Activated T-cell treated with anti-CD3 and anti-CD28 coated beads for 48 hours (primary cell): Measurements from ENCODE around the gene RGS3.
"Not testable (repeated sequence)": the region's sequence is repeated elsewhere in the genome, so short reads cannot be mapped to it uniquely, and the experiment has no call there.

Experiments
- DNase-seq: peaks from one replicate; pipeline ENCODE4 v3.0.0-alpha.2; 2020; ENCODE audit warnings: low read depth

Gene RGS3

DNA sequence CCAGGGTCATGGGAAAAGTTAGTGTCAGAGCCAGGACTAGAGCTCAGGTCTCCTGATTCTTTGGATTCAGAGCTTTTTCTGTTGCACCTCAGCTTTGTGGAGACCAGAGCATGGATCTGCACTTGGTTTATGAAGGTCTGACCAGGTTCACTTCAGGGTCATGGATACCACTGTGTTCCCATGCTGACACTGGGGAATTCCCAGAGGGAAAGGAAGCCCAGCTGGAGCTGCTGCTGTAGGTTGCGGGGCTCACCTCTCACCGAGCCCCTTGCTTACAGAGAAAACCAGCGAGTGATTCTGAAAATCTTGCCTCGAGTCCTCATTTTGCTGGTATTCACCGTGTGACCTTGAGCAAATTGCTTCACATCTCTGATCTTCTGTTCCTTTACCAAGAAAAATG is 83.0 kb downstream of the RGS3 start:
- no peak for DNase-seq

DNA sequence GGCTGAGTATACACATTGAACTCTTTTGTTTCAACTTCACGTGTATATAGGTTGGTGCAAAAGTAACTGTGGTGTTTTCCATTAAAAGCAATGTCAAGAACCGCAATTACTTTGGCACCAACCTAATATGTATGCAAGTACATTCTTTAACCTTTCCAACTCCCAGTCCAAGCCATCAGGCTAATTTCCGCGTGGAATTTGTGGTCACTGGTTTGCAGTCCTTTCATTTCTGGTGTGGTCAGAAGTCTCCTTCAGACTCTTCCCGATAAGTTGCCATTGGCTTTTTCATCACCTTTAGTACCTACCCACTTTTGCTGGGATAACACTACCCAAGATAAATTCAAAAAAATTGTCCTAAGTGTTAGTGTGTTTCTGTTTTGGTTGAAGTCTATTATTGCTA is 84.0 kb downstream of the RGS3 start:
- DNase-seq = no peak

DNA sequence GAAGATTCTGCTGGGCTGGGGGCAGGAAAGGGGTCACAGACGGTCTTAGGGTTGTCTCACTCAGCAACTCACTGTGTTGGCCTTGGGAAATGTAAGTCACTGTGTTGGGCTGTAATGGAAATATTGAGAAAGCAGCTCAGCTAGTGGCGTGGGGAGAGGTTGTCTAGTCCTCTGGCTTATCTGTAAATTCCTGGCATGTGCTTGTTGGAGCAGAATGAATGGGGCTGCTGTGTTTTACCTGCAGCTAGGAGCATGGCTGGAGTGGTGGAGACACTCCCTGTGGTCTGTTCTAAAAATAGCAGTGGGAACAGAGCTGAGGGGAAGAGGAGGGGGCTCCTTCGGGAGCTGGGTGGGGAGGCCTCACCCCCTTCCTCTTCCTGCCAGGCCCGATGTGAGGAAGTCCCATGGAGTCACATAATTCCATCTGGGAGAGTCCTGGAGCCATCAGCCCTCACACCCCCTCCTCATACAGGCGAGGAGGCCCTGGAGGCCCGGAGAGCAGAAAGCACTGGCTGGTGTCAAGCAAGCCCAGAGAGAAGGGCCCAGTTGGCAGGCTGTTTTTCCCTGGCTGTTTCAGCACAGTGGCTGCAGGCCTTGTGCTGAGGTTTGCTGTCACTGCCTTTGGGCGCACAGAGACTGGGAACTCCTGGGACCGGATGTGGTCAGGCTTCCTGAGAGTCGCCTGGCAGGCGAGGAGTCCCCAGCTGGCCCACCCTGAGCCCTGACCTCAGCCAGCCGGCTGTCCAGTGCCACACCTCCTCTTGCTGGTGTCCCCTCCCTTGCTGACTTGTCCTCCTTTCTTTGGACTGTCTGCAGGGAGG is 84.9 kb downstream of the RGS3 start:
- DNase-seq = no peak

DNA sequence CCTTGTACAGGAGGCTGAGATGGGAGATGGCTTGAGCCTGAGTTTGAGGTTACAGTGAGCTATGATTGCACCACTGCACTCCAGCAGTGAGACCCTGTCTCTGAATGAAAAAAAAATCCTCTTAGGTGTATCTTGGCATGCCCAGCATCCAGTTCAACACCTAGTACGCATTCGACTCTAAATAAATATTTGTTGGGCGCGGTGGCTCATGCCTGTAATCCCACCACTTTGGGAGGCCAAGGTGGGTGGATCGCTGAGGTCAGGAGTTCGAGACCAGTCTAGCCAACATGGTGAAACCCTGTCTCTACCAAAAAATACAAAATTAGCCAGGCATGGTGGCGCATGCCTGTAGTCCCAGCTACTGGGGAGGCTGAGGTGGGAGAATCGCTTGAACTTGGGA is 86.4 kb downstream of the RGS3 start:
- not testable (repeated sequence) for DNase-seq

DNA sequence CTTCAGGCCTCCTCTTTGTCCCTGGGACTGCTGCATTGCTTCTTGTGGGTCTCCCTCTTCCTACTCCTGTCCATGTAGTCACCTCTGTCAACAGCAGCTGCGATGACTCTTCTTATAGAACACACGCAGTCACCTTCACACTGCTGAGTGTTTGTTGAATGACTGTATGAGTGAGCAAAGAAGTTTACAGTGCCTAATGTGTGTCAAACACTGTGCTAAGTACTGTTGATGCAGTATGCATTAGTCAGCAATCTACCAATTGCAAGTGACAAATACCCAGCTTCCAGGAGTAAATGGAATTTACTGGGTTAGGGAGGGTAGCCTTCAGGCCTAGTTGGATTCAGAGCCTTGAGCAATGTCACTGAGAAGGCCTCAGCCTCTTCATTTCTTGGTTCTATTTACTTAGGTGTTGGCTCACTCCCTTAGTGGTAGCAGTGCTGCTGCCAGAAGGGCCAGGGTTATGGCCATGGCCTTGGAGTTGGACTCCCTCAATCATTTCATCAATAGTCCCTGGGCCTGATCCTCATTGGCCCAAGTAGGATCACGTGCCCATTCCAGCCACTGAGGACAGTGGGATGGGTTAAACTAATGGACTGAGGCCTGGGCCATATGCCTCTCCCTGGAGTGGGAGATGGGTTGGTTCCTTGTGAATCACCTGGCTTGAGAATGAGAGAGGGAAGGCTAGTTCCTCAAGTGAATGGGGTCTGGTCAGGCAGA is 93.5 kb downstream of the RGS3 start:
- DNase-seq = no peak

DNA sequence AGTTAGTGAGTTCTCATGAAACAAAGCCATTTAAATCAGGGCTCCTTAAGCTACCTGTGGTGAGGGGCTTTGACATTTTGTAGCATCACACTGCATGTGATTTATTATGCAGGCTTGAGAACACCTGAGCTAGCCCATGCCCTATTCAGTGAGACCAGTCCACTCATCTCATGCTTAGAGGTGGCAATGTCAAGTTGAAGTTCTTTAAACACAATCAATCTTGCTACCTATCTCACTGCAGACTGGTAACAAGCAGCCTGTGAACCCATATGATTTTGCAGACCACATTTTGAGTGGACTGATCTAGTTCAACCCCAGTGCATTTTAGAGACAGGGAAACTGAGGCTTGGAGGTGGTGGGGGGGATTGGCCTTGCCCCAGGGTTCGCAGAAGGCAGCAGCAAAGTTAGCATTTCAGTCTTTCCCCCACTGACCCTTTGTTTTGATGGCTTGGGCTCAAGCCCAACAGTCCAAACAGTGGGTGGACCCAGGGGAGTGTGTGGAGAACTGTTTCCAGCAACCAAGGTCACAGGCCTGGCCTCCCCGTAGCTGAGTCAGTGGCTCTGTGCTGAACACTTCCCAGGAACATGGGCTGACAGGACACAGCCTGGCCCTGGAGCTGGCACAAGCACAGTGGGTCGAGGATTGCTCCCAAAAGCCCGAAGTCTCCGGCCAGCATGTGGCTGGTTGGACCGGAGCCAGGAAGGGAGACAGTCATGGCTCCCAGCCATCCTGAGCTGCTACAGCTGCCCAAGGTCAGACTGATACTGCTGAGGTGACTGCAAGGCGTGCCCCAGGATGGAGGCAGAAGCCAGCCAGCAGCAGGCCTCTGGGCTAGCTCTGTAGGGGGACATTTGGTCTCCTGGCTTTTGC is 95.3 kb downstream of the RGS3 start:
- no peak for DNase-seq

DNA sequence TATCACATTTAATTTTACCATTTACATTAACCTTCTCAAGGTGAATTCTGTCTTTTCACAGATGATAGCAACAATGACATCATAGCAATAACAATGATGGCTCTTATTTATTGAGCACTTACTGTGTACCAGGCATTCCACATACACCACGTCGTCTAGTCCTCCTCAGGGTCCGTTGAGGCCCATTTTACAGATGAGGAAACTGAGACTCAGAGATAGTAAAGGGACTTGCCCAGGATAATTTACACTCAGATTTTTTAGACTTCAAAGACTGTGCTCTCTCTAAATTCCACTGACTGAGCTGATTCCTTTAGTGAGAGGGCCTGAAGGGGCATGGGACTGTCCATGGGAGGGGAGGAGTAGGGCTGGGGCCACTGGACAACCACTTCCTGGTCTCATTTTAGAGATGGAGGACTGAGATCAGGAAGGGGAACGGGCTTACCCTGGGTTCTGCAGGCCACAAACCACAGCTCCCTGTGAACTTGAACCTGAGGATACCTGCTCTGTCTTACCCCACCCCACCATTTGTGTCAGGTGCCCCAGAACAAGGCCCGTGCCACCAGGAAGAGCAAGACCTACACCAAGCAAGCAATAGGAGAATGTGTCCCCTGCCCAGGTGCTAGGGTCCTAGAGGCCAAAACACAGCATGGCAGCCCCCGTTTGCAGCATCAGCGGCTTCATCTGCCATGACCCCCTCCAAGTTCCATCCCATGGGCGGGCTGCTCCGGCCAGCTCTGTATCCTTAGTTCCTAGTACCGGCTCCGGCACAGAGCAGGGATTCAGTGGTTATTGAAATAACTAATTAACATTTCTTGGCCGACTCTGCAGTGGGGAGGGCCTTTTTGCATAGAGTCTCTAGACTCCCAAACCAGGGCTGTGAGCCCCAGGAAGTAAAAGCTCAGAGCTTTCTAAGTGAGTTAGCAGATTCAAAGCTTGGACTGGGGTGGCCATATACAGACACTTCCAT is 96.6 kb downstream of the RGS3 start:
- DNase-seq = no peak

DNA sequence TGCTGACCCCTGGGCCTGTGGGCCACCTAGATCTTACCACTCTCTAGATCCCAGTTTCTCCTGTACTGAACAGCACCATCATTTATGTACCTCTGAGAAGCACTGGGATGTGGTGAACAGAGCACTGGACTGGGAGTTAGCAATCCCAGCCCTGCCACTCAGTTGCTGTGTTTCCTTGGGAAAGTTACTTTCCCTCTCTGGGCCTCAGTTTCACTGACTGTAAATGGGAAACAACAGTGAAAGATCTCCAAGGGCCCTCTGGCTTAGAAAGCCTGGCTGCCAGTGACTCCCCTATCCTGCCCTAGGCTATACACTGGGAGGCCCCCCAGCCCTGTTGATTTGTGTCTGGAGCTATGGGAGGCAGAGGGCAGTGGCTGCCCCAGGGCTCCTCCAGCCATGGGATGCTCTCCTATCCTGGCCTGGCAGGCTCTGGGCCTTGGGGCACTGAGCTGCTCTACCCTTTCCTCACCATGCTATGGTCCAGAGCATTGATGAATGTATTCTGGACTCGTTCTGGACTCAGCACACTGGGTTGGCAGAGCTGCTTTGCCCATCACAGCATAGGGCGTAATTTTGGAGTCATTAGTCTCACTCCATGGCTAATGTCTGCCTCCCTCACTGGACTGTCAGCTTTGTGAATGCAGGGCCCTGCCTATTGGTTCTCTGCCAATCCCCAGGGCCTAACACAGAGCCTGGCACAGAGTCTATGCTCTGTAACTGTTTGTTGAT is 99.3 kb downstream of the RGS3 start:
- DNase-seq = no peak

DNA sequence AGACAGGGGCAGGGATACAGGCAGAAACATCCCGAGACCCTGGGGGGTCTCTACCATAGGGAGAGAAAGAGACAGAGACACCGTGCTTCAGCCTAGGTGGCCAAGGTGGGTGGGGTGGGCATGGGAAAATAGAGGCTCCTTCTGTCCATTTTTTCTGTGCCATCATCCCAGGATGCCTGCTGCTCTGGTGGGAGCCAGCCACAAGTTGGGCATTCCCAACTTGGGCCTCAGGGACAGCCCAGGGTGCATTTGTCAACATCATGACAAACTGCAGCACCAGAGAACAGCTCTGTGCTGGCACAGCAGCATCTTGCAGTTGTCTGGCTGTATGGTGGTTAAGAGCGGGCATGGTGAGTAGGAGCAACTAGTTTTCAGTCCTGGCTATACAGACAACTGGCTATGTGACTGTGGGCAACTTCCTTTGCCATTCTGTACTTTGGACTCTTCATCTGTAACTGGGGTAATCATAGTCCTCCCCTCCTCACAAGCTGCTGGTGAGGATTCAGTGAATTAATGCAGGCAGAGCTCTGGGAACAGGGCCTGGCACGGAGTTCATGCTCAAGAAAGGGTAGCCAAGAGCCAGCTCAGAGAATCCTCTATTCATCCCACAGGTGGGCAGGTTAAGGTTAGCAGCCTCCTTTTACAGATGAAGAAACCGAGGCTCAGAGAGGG is 100.4 kb downstream of the RGS3 start:
- DNase-seq = no peak

DNA sequence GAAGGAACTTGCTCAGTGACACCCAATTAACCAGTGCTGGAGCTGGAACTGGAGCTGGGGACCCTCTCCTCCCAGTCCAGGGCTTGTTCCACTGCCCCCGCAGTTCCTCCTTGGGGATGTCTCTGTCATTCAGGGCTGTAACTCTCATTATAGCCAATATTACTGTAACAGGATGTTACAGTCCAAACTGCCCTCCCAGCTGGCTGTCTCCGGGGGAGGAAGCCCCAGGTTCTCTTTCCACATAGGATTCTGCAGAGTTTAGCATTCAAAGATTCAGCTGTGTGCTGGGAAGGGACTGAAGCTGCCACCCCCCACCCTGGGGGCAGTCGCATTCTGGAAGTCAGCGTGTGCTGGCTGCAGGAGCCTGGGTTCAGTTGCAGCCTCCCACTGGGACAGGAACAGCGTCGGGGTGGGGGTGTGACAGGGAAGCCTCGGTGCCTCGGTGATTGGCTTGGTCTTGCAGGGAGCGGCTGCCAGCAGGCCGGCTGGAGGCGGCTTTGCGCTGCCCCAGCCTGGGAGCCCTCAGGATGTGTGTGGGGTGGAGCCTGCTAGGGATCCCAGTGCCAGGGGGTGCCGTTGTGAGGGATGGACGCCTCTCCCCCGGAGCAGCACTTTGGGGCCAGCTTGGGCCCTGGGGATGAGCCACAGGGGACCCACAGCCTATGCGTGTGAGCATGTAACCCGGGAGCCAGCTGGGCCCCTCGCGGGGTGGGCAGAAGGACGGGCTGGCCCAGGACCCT is 101.1 kb downstream of the RGS3 start:
- DNase-seq = no peak

DNA sequence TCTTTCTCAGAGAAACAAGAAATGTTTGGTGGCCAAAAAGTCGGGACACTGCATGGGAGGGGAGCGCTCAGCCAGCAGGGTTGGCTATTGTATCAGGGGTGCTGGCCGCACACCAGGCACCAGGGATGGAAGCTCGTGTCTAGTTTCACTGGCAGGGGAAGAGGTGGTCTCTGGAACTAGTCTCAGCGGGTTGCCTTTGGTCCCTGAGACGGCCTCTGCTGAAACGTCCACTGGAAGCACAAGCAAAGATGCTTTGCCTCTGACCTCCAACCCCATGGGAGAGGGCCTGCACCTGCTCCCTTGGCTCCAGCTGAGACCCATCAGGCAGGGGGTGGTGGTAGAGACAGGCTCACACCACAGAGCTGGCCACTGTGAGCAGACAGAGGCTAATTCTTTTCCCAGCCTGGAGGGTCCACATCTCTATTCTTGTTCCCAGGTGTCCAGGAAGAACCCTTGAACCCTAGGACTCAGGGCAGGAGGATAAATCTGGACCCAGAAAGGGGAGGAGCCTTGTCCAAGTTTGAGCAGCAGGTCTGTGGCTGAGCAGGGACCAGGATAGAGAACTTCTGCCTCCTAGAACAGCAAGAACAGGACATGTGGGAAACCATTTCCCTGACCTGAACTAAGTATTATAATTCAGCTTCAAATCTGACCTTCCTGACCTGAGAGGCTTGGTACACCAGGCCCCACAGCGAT is 102.6 kb downstream of the RGS3 start:
- DNase-seq = no peak

DNA sequence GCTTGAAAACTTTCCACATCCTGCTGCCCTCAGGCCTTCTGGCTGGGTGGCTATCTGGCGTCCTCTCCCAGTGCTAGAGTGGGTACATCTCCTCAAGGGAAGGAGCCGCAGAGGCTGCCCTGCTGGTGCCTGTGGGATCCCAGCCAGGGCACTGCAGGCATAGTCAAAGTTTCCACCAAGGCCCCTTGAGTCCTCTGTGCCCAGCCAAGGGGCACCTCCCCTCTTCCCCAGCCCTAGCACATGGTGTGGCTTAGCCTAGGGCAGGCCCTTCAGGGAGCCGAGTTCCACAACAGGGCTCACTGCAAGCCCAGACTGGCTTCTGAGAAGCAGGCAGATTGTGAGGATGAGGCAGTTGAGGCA is 103.2 kb downstream of the RGS3 start:
- DNase-seq = no peak

DNA sequence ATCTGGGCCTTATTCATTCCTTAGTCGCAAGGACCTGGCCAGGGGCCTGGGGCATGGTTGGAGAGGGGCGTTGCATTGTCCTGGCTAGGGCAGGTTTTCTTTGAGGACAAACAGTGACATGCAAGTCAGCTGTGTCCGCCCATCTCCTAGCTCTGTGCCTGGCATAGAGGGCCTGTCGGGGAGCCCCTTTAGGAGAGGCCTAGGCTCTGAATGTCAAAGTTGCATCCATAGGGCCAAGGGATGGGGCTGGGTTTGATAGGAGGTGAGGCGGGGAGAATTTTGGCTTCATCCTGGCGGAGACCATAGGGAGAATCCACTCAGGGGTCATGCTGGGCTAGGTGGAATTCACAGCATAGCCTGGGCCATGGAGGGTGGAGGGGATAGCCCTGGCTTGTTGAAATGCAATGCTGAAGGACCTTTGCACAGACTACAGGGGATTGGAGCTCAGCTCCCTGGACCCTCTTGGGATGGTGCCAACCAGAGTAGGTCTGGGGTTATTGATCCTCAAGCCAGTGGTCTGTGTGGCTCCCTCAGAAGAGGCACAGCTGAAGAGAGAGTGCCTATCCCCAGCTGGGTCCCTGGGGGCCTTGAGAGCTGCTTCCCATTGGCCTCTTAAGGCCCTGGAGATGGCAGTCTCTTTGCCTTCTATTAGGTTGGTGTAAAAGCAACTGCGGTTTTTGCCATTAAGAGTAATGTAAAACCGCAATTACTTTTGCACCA is 104.0 kb downstream of the RGS3 start:
- no peak for DNase-seq

DNA sequence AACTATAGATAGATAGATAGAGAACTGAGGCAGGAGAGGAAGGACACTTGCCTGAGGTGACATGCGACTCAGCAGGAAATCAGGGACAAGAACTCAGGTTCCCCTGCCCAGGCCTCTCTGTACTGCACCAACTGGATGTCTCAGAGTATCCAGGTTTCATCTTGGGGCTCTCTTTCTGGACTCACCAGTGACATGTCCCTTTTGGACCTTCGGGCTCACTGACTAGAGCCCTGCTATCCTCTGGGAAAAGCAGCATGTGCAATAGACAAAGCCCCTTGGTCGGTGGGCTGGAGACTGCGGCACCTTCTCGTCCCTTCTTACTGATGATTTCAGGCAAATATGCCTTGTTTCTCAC is 104.5 kb downstream of the RGS3 start:
- DNase-seq = no peak

DNA sequence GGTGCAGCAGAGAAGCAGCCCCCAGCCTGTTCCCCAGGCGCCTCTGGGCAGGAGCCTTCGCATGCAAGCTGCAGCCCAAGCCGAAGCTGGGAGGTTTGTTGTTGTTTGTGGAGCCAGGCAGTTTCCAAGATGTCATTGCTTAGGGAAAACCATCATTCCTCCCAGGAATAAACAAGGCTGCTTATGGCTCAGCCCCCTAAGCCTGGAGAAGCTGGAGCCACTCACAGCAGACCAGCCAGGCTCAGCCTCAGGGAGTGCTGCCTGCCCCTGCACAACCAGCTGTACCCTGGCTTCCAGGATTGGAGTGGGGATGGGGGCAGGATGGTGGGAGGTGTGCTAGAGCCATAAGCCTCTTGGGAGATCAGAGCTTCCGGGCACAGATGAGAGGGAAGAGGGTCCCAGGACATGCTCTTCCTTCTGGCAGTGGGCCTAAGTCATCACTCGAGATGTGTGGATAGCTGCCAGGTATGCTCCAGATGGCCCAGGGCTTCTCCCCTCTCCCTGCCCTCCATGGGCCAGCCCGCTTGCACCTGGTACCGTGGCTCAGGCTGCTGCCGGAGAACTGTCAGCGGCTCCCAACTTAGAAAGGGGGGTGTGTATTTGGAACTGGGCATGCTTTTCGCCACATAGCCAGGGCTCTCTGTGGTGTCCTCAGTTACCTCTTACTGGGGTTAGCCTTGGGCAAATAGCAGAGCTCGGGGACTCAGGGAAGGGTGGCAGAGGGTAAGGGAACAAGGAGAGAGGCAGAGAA is 105.2 kb downstream of the RGS3 start:
- DNase-seq = no peak

DNA sequence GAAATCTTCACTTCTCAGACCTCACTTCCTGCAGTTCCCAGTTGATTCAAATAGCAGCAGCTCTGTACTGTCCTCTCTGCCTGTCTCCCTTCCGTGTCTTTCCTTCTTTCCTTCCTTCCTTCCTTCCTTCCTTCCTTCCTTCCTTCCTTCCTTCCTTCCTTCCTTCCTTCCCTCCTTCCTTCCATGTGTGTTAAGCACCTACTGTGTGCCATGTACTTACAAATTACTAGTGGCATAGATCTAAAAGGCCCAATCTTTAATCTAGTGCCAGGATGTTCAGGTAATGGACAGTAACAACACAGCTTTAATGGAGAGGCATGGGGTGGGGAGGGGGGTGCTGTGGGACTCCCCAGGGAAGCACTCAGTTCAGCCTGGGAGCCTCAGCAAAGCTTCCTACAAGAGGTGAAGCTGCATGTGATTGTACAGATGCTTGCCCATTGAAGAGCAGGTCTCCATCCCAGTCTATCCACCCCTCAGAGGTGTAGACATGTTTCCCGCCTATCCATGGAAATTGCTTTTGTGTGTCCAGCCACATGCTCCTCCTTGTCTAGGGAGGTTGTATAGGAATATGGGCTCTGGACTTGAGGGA is 106.0 kb downstream of the RGS3 start:
- DNase-seq = no peak

DNA sequence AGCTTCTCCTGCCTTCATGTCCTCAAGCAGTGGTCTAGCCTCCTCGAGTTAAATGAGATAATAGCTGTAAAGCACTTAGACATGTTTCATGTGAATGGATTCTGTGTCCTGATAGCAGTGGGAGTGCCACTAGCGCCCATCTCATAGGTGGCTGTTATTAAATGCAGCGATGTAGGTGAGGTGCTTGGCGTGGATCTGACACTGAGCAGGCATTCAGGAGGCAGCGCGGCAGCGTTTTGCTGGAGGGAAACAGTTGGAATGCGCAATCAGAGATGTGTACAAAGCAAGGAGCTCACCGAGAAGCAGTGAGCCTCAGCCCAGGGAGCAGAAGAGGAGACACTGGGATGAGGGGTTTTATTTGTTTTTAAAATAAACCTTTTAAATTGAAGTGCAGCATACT is 106.6 kb downstream of the RGS3 start:
- DNase-seq = no peak
